Activated T-cell treated with anti-CD3 and anti-CD28 coated beads, Interleukin-2, amount 50 U/mL, for 72 hours (primary cell): ENCODE measurements around the gene CCBE1. TPM values are rescaled to one million over a fixed set of nuclear protein-coding genes. Genes with fewer than 3 reads are reported as not detected.
"Not testable (repeated sequence)": the region's sequence is repeated elsewhere in the genome, so short reads cannot be mapped to it uniquely, and the experiment has no call there.

Source experiments
- ATAC-seq, 2 donors: fragments of 150-1000 bp; cut with Tn5 transposase; replicated peaks in 1 of 2; 2 replicates each; pipeline ENCODE4 v1.10.0; 2021; ENCODE audit warnings: moderate library complexity in 2 of 2, mild to moderate bottlenecking in 1 of 2
- DNase-seq, 2 donors: peaks; one replicate each; pipeline ENCODE4 v3.0.0; 2021 to 2022; ENCODE audit warnings: mixed read lengths in 1 of 2
- H3K27ac Mint-ChIP-seq: one replicate; pipeline ENCODE4 v1.8.0; 2022; ENCODE audit warnings: mild to moderate bottlenecking, moderate library complexity, mixed read lengths
- H3K27me3 Mint-ChIP-seq: one replicate; pipeline ENCODE4 v1.8.0; 2022; ENCODE audit warnings: low read depth, mixed read lengths
- H3K36me3 Mint-ChIP-seq, 2 donors: one replicate each; pipeline ENCODE4 v1.8.0; 2022; ENCODE audit warnings: mixed read lengths in 2 of 2, mild to moderate bottlenecking in 1 of 2; ENCODE audit not compliant: insufficient read depth in 2 of 2
- H3K4me1 Mint-ChIP-seq: one replicate; pipeline ENCODE4 v1.8.0; 2022; ENCODE audit warnings: low read depth, mixed read lengths
- H3K4me3 Mint-ChIP-seq, 2 donors: one replicate each; pipeline ENCODE4 v1.8.0; 2022; ENCODE audit warnings: mild to moderate bottlenecking in 2 of 2, mixed read lengths in 2 of 2, moderate library complexity in 2 of 2
- H3K9me3 Mint-ChIP-seq, 2 donors: one replicate each; pipeline ENCODE4 v1.8.0; 2022; ENCODE audit warnings: mixed read lengths in 2 of 2
- total RNA-seq, 2 donors: library from RNA; stranded (reverse); gene quantifications; one replicate each; pipeline ENCODE4 v1.2.3, GENCODE V29; 2022

Gene CCBE1
- total RNA-seq, 2 donors from 2014 or later, result 0.81 to 1.2 TPM

GRCh38 chr18:59651071-59651470 lies 46.2 kb downstream of the CCBE1 start:
- ATAC-seq, result no peak
- H3K36me3 Mint-ChIP-seq, result no peaks in the 10 kb centered on the region
- H3K9me3 Mint-ChIP-seq, result no peaks in the 10 kb centered on the region
- no peak for DNase-seq
- no peak overlapping the region for H3K4me3 Mint-ChIP-seq
- no peaks in the 10 kb centered on the region for H3K4me1 Mint-ChIP-seq
- H3K27ac Mint-ChIP-seq, result no peak overlapping the region
- peaks cover 6% of the 10 kb centered on the region for H3K27me3 Mint-ChIP-seq

- Mint-ChIP-seq H3K36me3 (no peaks in the 10 kb centered on the region), H3K4me3 (no peak overlapping the region), H3K27ac (no peak overlapping the region), H3K4me1 (no peaks in the 10 kb centered on the region), H3K9me3 (no peaks in the 10 kb centered on the region), H3K27me3 (peaks cover 6% of the 10 kb centered on the region)
- ATAC-seq (no peak), DNase-seq (no peak)
Observed at GRCh38 chr18:59650266-59650820, 46.9 kb downstream of the CCBE1 start.

DNA sequence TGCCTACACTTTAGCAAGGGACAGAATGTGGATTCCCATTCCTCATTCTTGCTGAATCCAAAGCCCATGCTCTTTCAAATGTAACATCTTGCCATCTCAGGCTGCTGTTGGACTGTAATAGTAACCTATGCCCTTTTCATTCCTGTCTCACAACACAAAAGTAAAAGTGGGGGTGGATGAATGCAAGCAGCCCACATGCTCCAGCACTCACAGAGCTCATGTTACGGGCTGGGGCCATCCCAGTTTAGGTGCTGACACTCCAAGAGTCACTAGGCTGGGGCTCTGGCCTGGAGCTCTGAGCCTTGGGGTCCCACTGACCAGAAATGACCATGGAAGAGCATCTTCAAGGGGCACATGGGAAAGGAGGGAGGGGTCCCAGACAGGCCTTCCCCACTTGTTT lies 47.6 kb downstream of the CCBE1 start:
- Mint-ChIP-seq H3K36me3 (no peaks in the 10 kb centered on the region), H3K4me3 (no peak overlapping the region), H3K27me3 (peaks cover 6% of the 10 kb centered on the region), H3K27ac (no peak overlapping the region), H3K4me1 (no peaks in the 10 kb centered on the region), H3K9me3 (no peaks in the 10 kb centered on the region)
- ATAC-seq (no peak), DNase-seq (no peak)

GRCh38 chr18:59648469-59648868 lies 48.8 kb downstream of the CCBE1 start:
- H3K36me3 Mint-ChIP-seq, H3K27me3 Mint-ChIP-seq, H3K4me1 Mint-ChIP-seq, DNase-seq, H3K9me3 Mint-ChIP-seq, ATAC-seq, H3K4me3 Mint-ChIP-seq, H3K27ac Mint-ChIP-seq: not testable (repeated sequence)

DNA sequence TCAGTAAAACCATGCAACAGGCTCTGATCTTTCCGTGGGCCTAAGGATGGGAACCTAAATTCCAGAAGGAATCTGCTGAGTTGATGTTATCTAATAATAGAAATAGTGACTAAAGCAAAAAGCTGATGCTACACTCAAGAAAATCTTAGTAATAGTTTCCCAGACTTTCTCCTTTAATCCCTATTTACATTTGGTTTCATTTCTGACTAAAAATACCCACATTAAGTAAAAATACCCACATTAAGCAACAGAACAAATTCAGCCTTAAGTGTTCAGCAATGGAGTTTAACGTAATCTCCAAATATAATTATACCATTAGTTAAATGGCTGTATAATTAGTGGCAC lies 50.3 kb downstream of the CCBE1 start:
- Mint-ChIP-seq H3K4me1 (no peaks in the 10 kb centered on the region), H3K4me3 (no peak overlapping the region), H3K27me3 (peaks cover 6% of the 10 kb centered on the region), H3K27ac (no peak overlapping the region), H3K36me3 (no peaks in the 10 kb centered on the region), H3K9me3 (no peaks in the 10 kb centered on the region)
- ATAC-seq, result no peak
- DNase-seq, result no peak

- Mint-ChIP-seq H3K4me1 (no peaks in the 10 kb centered on the region), H3K36me3 (no peaks in the 10 kb centered on the region), H3K9me3 (no peaks in the 10 kb centered on the region), H3K27me3 (peaks cover 6% of the 10 kb centered on the region), H3K4me3 (no peak overlapping the region), H3K27ac (no peak overlapping the region)
- DNase-seq (no peak), ATAC-seq (no peak)
Observed at GRCh38 chr18:59646228-59646962, 50.8 kb downstream of the CCBE1 start.

- Mint-ChIP-seq H3K27ac (no peak overlapping the region), H3K27me3 (no peaks in the 10 kb centered on the region), H3K9me3 (peaks cover 0 to 1% of the 10 kb centered on the region in 2 donors), H3K36me3 (no peaks in the 10 kb centered on the region), H3K4me3 (no peak overlapping the region), H3K4me1 (no peaks in the 10 kb centered on the region)
- no peak for ATAC-seq
- DNase-seq, result no peak
Observed at GRCh38 chr18:59643740-59644139, 53.5 kb downstream of the CCBE1 start.

- Mint-ChIP-seq H3K36me3 (no peaks in the 10 kb centered on the region), H3K9me3 (peaks cover 0 to 1% of the 10 kb centered on the region in 2 donors), H3K4me3 (no peak overlapping the region), H3K27ac (no peak overlapping the region), H3K27me3 (no peaks in the 10 kb centered on the region), H3K4me1 (no peaks in the 10 kb centered on the region)
- DNase-seq (no peak), ATAC-seq (no peak)
Observed at GRCh38 chr18:59640721-59641120, 56.5 kb downstream of the CCBE1 start.

DNA sequence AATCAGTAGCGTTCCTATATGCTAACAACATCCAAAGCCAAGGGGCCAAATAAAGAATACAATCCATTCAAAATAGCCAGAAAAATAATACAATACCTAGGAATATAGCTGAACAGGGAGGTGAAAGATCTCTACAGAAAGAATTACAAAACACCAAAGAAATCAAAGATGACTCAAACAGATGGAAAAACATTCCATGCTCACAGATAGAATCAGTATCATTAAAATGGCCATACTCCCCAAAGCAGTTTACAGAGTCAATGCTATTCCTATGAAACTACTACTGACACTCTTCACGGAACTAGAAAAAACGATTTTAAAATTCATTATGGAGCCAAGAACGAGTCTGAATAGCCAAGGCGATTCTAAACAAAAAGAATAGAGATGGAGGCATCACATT lies 57.4 kb downstream of the CCBE1 start:
- H3K4me1 Mint-ChIP-seq, result no peaks in the 10 kb centered on the region
- peaks cover 0 to 1% of the 10 kb centered on the region in 2 donors for H3K9me3 Mint-ChIP-seq
- ATAC-seq (no peak), DNase-seq (no peak)
- H3K36me3 Mint-ChIP-seq, result no peaks in the 10 kb centered on the region
- no peak overlapping the region for H3K27ac Mint-ChIP-seq
- H3K27me3 Mint-ChIP-seq, result no peaks in the 10 kb centered on the region
- H3K4me3 Mint-ChIP-seq, result no peak overlapping the region

DNA sequence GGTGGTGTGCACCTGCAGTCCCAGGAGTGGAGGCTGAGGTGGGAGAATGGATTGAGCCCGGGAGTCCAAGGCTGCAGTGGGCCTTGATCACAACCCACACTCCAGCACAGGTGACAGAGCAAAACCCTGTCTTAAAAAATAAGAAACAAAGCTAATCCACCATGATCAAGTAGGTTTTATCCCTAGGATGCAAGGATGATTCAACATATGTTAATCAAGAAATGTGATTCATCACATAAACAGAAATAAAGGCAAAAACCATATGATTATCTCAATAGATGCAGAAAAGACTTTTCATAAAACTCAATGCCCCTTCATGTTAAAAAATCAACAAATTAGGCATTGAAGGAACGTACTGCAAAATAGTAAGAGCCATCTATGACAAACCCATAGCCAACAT lies 58.1 kb downstream of the CCBE1 start:
- Mint-ChIP-seq H3K27ac (no peak overlapping the region), H3K27me3 (no peaks in the 10 kb centered on the region), H3K4me3 (no peak overlapping the region), H3K4me1 (no peaks in the 10 kb centered on the region), H3K36me3 (no peaks in the 10 kb centered on the region), H3K9me3 (peaks cover 0 to 1% of the 10 kb centered on the region in 2 donors)
- DNase-seq (no peak), ATAC-seq (no peak)

DNA sequence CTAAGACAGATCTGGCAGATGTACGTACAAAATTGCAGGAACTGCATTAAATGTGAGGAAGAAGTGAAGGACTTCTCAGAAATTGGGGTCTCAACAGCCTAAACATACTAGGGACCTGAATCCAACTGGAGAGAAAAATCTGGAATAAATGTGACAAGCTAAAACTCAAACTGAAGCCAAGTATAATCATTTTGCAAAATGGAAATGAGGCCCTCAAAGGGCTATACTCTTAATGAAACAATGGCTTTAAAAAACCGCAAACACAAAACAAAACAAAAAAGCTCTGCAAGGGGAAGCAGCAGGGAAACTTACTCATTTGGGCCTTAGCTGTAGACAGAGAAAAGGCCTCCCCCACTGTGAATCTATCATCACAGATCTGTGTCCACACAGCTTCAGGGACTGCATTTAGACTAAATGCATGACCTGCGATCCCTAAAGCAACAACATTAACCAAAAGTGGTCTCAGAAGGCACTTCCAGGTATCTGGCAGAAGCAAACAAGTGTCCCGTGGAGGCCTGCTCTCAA lies 63.2 kb downstream of the CCBE1 start:
- ATAC-seq, result no peak
- peaks cover 8% of the 10 kb centered on the region for H3K27me3 Mint-ChIP-seq

GRCh38 chr18:59633317-59633716 lies 63.9 kb downstream of the CCBE1 start:
- Mint-ChIP-seq H3K9me3 (peaks cover 0 to 4% of the 10 kb centered on the region in 2 donors), H3K27ac (no peak overlapping the region), H3K27me3 (peaks cover 11% of the 10 kb centered on the region), H3K4me3 (no peak overlapping the region), H3K4me1 (no peaks in the 10 kb centered on the region), H3K36me3 (no peaks in the 10 kb centered on the region)
- ATAC-seq (no peak), DNase-seq (no peak)

More for the DNA sequence above, 63.2 kb downstream of the CCBE1 start:
- no peaks in the 10 kb centered on the region for H3K36me3 Mint-ChIP-seq
- H3K27ac Mint-ChIP-seq, result no peak overlapping the region
- no peak for DNase-seq
- H3K4me1 Mint-ChIP-seq, result no peaks in the 10 kb centered on the region
- H3K9me3 Mint-ChIP-seq, result peaks cover 0 to 4% of the 10 kb centered on the region in 2 donors
- H3K4me3 Mint-ChIP-seq, result no peak overlapping the region

DNA sequence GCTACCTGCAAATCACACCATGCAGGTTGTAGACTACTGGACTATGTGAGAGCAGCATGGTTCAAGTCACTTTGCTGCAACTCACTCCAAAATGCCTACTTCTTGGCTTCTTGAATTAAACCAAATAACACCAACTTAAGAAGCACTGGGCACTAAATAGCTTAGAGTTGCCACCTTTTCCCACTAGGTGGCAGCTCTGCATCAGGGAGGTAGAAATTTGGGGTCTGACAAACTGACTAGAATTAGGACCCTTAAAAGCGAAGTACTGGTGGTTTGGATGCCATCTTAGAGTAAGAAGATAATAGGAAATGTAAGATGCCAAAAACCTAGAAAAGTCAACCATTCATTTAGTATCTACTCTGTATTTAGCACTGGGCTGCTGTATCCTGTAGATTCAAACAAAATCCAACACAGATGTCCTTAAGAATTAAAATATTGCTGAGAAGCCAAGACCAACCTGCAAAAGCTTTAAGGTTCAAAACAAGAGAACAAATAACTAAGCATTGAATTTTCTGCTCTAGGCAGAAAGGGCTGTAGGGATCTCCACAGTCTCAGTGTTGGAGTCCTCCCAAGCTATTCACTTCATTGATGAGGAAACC lies 65.5 kb downstream of the CCBE1 start:
- no peaks in the 10 kb centered on the region for H3K4me1 Mint-ChIP-seq
- peaks cover 11% of the 10 kb centered on the region for H3K27me3 Mint-ChIP-seq
- no peaks in the 10 kb centered on the region for H3K36me3 Mint-ChIP-seq
- H3K9me3 Mint-ChIP-seq, result peaks cover 0 to 4% of the 10 kb centered on the region in 2 donors
- H3K4me3 Mint-ChIP-seq, result no peak overlapping the region
- no peak for ATAC-seq
- DNase-seq, result no peak
- H3K27ac Mint-ChIP-seq, result no peak overlapping the region
